GM23248 (cell line): ENCODE measurements around the gene NDST3. TPM values are rescaled to one million over a fixed set of nuclear protein-coding genes. Genes with fewer than 3 reads are reported as not detected.

ENCODE experiments used
- DNase-seq: peaks from one replicate; pipeline ENCODE4 v3.0.0-alpha.2; 2015
- H2AFZ ChIP-seq: fragments of 200-600 bp; sonication (generic); 2 replicates; pipeline ENCODE4 v1.6.1; 2016; ENCODE audit warnings: antibody characterized with exemption
- H3F3A ChIP-seq: fragments of 200-600 bp; sonication (generic); 2 replicates; pipeline ENCODE4 v1.6.1; 2016; ENCODE audit warnings: mild to moderate bottlenecking, antibody characterized with exemption, mixed run types; ENCODE audit not compliant: insufficient read depth
- H3K27ac ChIP-seq: fragments of 200-600 bp; sonication (generic); 2 replicates; pipeline ENCODE4 v1.5.1; 2016; ENCODE audit warnings: mild to moderate bottlenecking
- H3K27me3 ChIP-seq: fragments of 200-600 bp; sonication (generic); replicated peaks from 2 replicates; pipeline ENCODE4 v1.6.1; 2016; ENCODE audit warnings: mild to moderate bottlenecking; ENCODE audit not compliant: insufficient read depth
- H3K36me3 ChIP-seq: fragments of 200-600 bp; sonication (generic); 2 replicates; pipeline ENCODE4 v1.6.1; 2016; ENCODE audit warnings: low read depth, mild to moderate bottlenecking
- H3K4me1 ChIP-seq: fragments of 200-600 bp; sonication (generic); 2 replicates; pipeline ENCODE4 v1.6.1; 2016; ENCODE audit warnings: mild to moderate bottlenecking; ENCODE audit not compliant: insufficient read depth
- H3K4me2 ChIP-seq: fragments of 200-600 bp; sonication (generic); one replicate; pipeline ENCODE4 v1.6.1; 2016; ENCODE audit warnings: mild to moderate bottlenecking; ENCODE audit not compliant: unreplicated experiment
- H3K4me3 ChIP-seq: fragments of 200-600 bp; sonication (generic); 2 replicates; pipeline ENCODE4 v1.5.1; 2016; ENCODE audit warnings: mild to moderate bottlenecking
- H3K79me2 ChIP-seq: fragments of 200-600 bp; sonication (generic); 2 replicates; pipeline ENCODE4 v1.6.1; 2016; ENCODE audit warnings: mild to moderate bottlenecking; ENCODE audit not compliant: insufficient read depth
- H3K9ac ChIP-seq: fragments of 200-600 bp; sonication (generic); 2 replicates; pipeline ENCODE4 v1.6.1; 2016; ENCODE audit warnings: mild to moderate bottlenecking
- H3K9me2 ChIP-seq: fragments of 200-600 bp; sonication (generic); 2 replicates; pipeline ENCODE4 v1.6.1; 2016; ENCODE audit warnings: mixed run types, mild to moderate bottlenecking, moderate library complexity; ENCODE audit not compliant: insufficient read depth
- H3K9me3 ChIP-seq: fragments of 200-600 bp; sonication (generic); one replicate; pipeline ENCODE4 v1.6.1; 2017; ENCODE audit warnings: low read depth
- H4K20me1 ChIP-seq: fragments of 200-600 bp; sonication (generic); 2 replicates; pipeline ENCODE4 v1.6.0; 2016; ENCODE audit not compliant: insufficient read depth
- EZH2 ChIP-seq: fragments of 200-600 bp; sonication (generic); IDR thresholded peaks from 2 replicates; pipeline ENCODE4 v1.6.1; 2018; ENCODE audit warnings: antibody characterized with exemption, mild to moderate bottlenecking; ENCODE audit not compliant: insufficient read depth, poor library complexity, severe bottlenecking
- EZH2phosphoT487 ChIP-seq: fragments of 200-600 bp; sonication (generic); IDR thresholded peaks from 2 replicates; pipeline ENCODE4 v1.6.1; 2018; ENCODE audit warnings: antibody characterized with exemption, moderate library complexity, mild to moderate bottlenecking, low read depth; ENCODE audit not compliant: insufficient read depth
- whole genome bisulfite sequencing, 2 experiments: methylation state at CpG; one replicate each; pipeline ENCODE4 v1.1.6; 2015 to 2017; ENCODE audit warnings: low lambda C conversion rate in 2 of 2, low coverage in 1 of 2; ENCODE audit errors: missing lambda C conversion rate in 2 of 2; 5-methylcytosine and 5-hydroxymethylcytosine counted together
- in situ Hi-C: fragments of 300-500 bp; cut with MboI; formaldehyde crosslinking; loops from 2 replicates; pipeline ENCODE4 v1.15.0; 2020
- polyA plus RNA-seq: library from polyadenylated mRNA; unstranded; fragments of >200 nt; fragmentation: Nextera tagmentation; extraction: Ambion mirVana; gene quantifications from 2 replicates; pipeline ENCODE4 v1.2.1, GENCODE V29; 2016
- total RNA-seq: library from RNA; depleted of rRNA; stranded (reverse); fragments of >200 nt; shearing (Covaris generic); gene quantifications from 2 replicates; pipeline ENCODE4 v1.2.3, GENCODE V29; 2014

NDST3 gene
- total and polyA plus RNA-seq, 2 experiments from 2014 or later, result not detected

DNA sequence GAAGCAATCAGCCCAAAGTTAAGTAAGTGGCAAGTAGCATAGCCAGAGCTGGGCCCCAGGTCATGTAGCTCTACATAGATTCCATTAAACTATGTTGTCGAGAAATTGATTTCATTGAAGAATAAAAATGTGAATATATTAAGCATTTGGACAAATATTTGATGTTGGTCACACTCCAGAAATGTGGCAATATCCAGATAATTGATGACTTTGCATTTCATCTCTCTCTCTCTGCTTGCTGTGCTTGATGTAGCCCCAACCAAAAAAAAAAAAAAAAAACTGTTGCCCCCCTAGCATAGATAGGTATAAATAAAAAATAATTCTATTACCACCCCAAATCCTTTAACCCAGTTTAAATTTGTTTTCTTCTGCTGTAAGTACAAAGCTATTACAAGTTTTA lies 7.5 kb upstream of the NDST3 start:
- in situ Hi-C loops, result no loop called here
- Histone ChIP-seq H3K27ac (no peak overlapping the region), H3K4me3 (no peak overlapping the region), H4K20me1 (no peaks in the 10 kb centered on the region), H3K9me2 (no peaks in the 10 kb centered on the region), H3K9ac (no peak overlapping the region), H2AFZ (no peak overlapping the region), H3F3A (no peaks in the 10 kb centered on the region), H3K9me3 (no peaks in the 10 kb centered on the region), H3K4me2 (no peak overlapping the region), H3K36me3 (no peaks in the 10 kb centered on the region), H3K4me1 (no peaks in the 10 kb centered on the region), H3K27me3 (no peaks in the 10 kb centered on the region; the same call in 1 of the 2 replicates), H3K79me2 (no peaks in the 10 kb centered on the region)
- TF ChIP-seq EZH2 (no peak), EZH2phosphoT487 (no peak)
- WGBS, 2 experiments, result 11 to 17% methylated on average over 1 of the region's 1 CpG
- no peak for DNase-seq

GRCh38 chr4:118029224-118029623 lies 5.1 kb upstream of the NDST3 start:
- WGBS, 2 experiments, result 27 to 33% methylated on average over 1 of the region's 1 CpG
- Histone ChIP-seq H3K79me2 (no peaks in the 10 kb centered on the region), H3K36me3 (no peaks in the 10 kb centered on the region), H2AFZ (no peak overlapping the region), H4K20me1 (no peaks in the 10 kb centered on the region), H3K4me3 (no peak overlapping the region), H3K4me1 (no peaks in the 10 kb centered on the region), H3K27ac (no peak overlapping the region), H3K4me2 (no peak overlapping the region), H3F3A (no peaks in the 10 kb centered on the region), H3K27me3 (peaks cover 13% of the 10 kb centered on the region), H3K9me2 (no peaks in the 10 kb centered on the region), H3K9me3 (no peaks in the 10 kb centered on the region), H3K9ac (no peak overlapping the region)
- no peak for TF ChIP-seq EZH2
- no peak for TF ChIP-seq EZH2phosphoT487
- in situ Hi-C loops, result no loop called here
- DNase-seq, result no peak

GRCh38 chr4:118032691-118033090 lies 1.6 kb upstream of the NDST3 start:
- Histone ChIP-seq H3K36me3 (no peaks in the 10 kb centered on the region), H3K9ac (no peak overlapping the region), H3K27ac (no peak overlapping the region), H3K9me3 (no peaks in the 10 kb centered on the region), H2AFZ (peak overlapping the region; percentile 50; the same call in 1 of the 2 replicates), H3K4me3 (no peak overlapping the region), H3K4me2 (no peak overlapping the region), H4K20me1 (no peaks in the 10 kb centered on the region), H3K4me1 (no peaks in the 10 kb centered on the region), H3K27me3 (peaks cover 41% of the 10 kb centered on the region), H3F3A (no peaks in the 10 kb centered on the region), H3K79me2 (no peaks in the 10 kb centered on the region), H3K9me2 (no peaks in the 10 kb centered on the region)
- WGBS, 2 experiments, result 62 to 78% methylated on average over 2 of the region's 2 CpGs
- DNase-seq, result no peak
- in situ Hi-C loops, result no loop called here
- TF ChIP-seq EZH2phosphoT487 (no peak), EZH2 (no peak)

- TF ChIP-seq EZH2, result no peak
- no peak for TF ChIP-seq EZH2phosphoT487
- no peaks in the 10 kb centered on the region for H3K79me2 ChIP-seq
- H3K27me3 ChIP-seq, result peaks cover 41% of the 10 kb centered on the region
- DNase-seq, result peak; percentile 48
- no peaks in the 10 kb centered on the region for H3K9me2 ChIP-seq
- H2AFZ ChIP-seq, result peak overlapping the region; percentile 77
- H3K27ac ChIP-seq, result no peak overlapping the region
- H3F3A ChIP-seq, result no peaks in the 10 kb centered on the region
- no peak overlapping the region for H3K9ac ChIP-seq
- in situ Hi-C loops, result no loop called here
- no peaks in the 10 kb centered on the region for H4K20me1 ChIP-seq
- WGBS, 2 experiments, result 3 to 4% methylated on average over 49 to 55 of the region's 100 CpGs
- no peaks in the 10 kb centered on the region for H3K4me1 ChIP-seq
- peak overlapping the region; percentile 68 for H3K4me3 ChIP-seq
- no peaks in the 10 kb centered on the region for H3K36me3 ChIP-seq
- H3K9me3 ChIP-seq, result no peaks in the 10 kb centered on the region
- peak overlapping the region; percentile 75 for H3K4me2 ChIP-seq
These were observed 886 bp upstream of the NDST3 start for GRCh38 chr4:118033148-118034052.
